Loucy (cell line): ENCODE results near the gene PCBP2.

Experiments
- H2AFZ ChIP-seq: fragments of 200-600 bp; sonication (generic); 2 replicates; pipeline ENCODE4 v1.6.0; 2016; ENCODE audit warnings: antibody characterized with exemption, mild to moderate bottlenecking, low read length, moderate library complexity
- H3F3A ChIP-seq: fragments of 200-600 bp; 2 replicates; pipeline ENCODE4 v1.6.0; 2016; ENCODE audit warnings: antibody characterized with exemption, low read depth, mild to moderate bottlenecking
- H3K27me3 ChIP-seq: fragments of 200-600 bp; sonication (generic); 2 replicates; pipeline ENCODE4 v1.6.1; 2014; ENCODE audit warnings: low read length, mild to moderate bottlenecking; ENCODE audit not compliant: insufficient read depth, poor library complexity, severe bottlenecking
- H3K36me3 ChIP-seq: fragments of 200-600 bp; sonication (generic); 2 replicates; pipeline ENCODE4 v1.6.1; 2016; ENCODE audit warnings: low read length; ENCODE audit not compliant: insufficient read depth
- H3K4me1 ChIP-seq: fragments of 200-600 bp; sonication (generic); 2 replicates; pipeline ENCODE4 v1.5.1; 2014; ENCODE audit warnings: low read length, mild to moderate bottlenecking; ENCODE audit not compliant: insufficient read depth, poor library complexity, severe bottlenecking
- H3K4me2 ChIP-seq: fragments of 200-600 bp; sonication (generic); 2 replicates; pipeline ENCODE4 v1.6.0; 2014; ENCODE audit warnings: antibody characterized with exemption, low read length, low read depth, mild to moderate bottlenecking; ENCODE audit not compliant: poor library complexity, severe bottlenecking
- H3K4me3 ChIP-seq: fragments of 200-600 bp; sonication (generic); 2 replicates; pipeline ENCODE4 v1.5.1; 2014; ENCODE audit warnings: low read length, mild to moderate bottlenecking, mixed read lengths; ENCODE audit not compliant: poor library complexity, severe bottlenecking
- H3K79me2 ChIP-seq: fragments of 200-600 bp; sonication (generic); 2 replicates; pipeline ENCODE4 v1.6.1; 2014; ENCODE audit warnings: low read length; ENCODE audit not compliant: insufficient read depth
- H3K9ac ChIP-seq: fragments of 200-600 bp; sonication (generic); 2 replicates; pipeline ENCODE4 v1.6.0; 2014; ENCODE audit warnings: mild to moderate bottlenecking, low read depth, low read length, moderate library complexity; ENCODE audit not compliant: poor library complexity, severe bottlenecking
- H3K9me2 ChIP-seq: fragments of 200-600 bp; sonication (generic); replicated peaks from 2 replicates; pipeline ENCODE4 v1.6.1; 2016; ENCODE audit warnings: low read depth, low read length, mixed read lengths
- H3K9me3 ChIP-seq: fragments of 200-600 bp; sonication (generic); 2 replicates; pipeline ENCODE4 v1.6.1; 2014; ENCODE audit warnings: mild to moderate bottlenecking, antibody characterized with exemption, low read length, low read depth; ENCODE audit not compliant: insufficient read depth
- H4K20me1 ChIP-seq: fragments of 200-600 bp; sonication (generic); 2 replicates; pipeline ENCODE4 v1.6.0; 2014; ENCODE audit warnings: antibody characterized with exemption, low read length, mild to moderate bottlenecking; ENCODE audit not compliant: insufficient read depth, poor library complexity, severe bottlenecking
- CTCF ChIP-seq: fragments of 200-600 bp; sonication (generic); conservative IDR thresholded peaks from 2 replicates; pipeline ENCODE4 v1.5.1; 2014; ENCODE audit warnings: mild to moderate bottlenecking, antibody characterized with exemption, low read length
- EZH2phosphoT487 ChIP-seq: fragments of 200-600 bp; IDR thresholded peaks from 2 replicates; pipeline ENCODE4 v1.6.1; 2018; ENCODE audit warnings: antibody characterized with exemption, mild to moderate bottlenecking, moderate library complexity, borderline replicate concordance

Gene PCBP2

GRCh38 chr12:53484686-53485575, 33.0 kb downstream of the PCBP2 start:
- H3K4me1 ChIP-seq: no peaks in the 10 kb centered on the region
- H3K36me3 ChIP-seq: peaks cover 78% of the 10 kb centered on the region
- TF ChIP-seq EZH2phosphoT487 (no peak), CTCF (no peak)
- no peaks in the 10 kb centered on the region for H3K9me3 ChIP-seq
- H3K4me2 ChIP-seq: no peak overlapping the region
- no peaks in the 10 kb centered on the region for H3K27me3 ChIP-seq
- peaks cover 6% of the 10 kb centered on the region; the same call in 1 of the 2 replicates for H3K79me2 ChIP-seq
- H3K9ac ChIP-seq: no peak overlapping the region
- H3F3A ChIP-seq: peaks cover 4% of the 10 kb centered on the region; the same call in 1 of the 2 replicates
- H2AFZ ChIP-seq: no peak overlapping the region
- no peak overlapping the region for H3K4me3 ChIP-seq
- no peaks in the 10 kb centered on the region for H3K9me2 ChIP-seq
- H4K20me1 ChIP-seq: peaks cover 32% of the 10 kb centered on the region

GRCh38 chr12:53485955-53486735, 34.2 kb downstream of the PCBP2 start:
- Histone ChIP-seq H3K27me3 (no peaks in the 10 kb centered on the region), H3K4me3 (no peak overlapping the region), H2AFZ (no peak overlapping the region), H3K9ac (no peak overlapping the region), H3K36me3 (peaks cover 67% of the 10 kb centered on the region; the same call in 1 of the 2 replicates), H3K9me3 (no peaks in the 10 kb centered on the region), H3K79me2 (no peaks in the 10 kb centered on the region), H3F3A (no peaks in the 10 kb centered on the region), H3K4me2 (no peak overlapping the region), H4K20me1 (peaks cover 23% of the 10 kb centered on the region), H3K4me1 (no peaks in the 10 kb centered on the region), H3K9me2 (no peaks in the 10 kb centered on the region)
- TF ChIP-seq CTCF: no peak
- TF ChIP-seq EZH2phosphoT487: no peak

- TF ChIP-seq CTCF (no peak), EZH2phosphoT487 (no peak)
- H2AFZ ChIP-seq: no peak overlapping the region
- no peak overlapping the region for H3K9ac ChIP-seq
- H4K20me1 ChIP-seq: peaks cover 18% of the 10 kb centered on the region
- H3F3A ChIP-seq: no peaks in the 10 kb centered on the region
- no peaks in the 10 kb centered on the region for H3K9me2 ChIP-seq
- no peaks in the 10 kb centered on the region for H3K27me3 ChIP-seq
- no peaks in the 10 kb centered on the region for H3K4me1 ChIP-seq
- no peaks in the 10 kb centered on the region for H3K79me2 ChIP-seq
- H3K4me2 ChIP-seq: no peak overlapping the region
- no peaks in the 10 kb centered on the region for H3K9me3 ChIP-seq
- peaks cover 59% of the 10 kb centered on the region; the same call in 1 of the 2 replicates for H3K36me3 ChIP-seq
- H3K4me3 ChIP-seq: no peak overlapping the region
Measured at GRCh38 chr12:53486736-53487487, 35.0 kb downstream of the PCBP2 start.
